HG02938 (cell line): ENCODE data around the gene TEX22.

Experiments used
- ATAC-seq: cut with Tn5 transposase; IDR thresholded peaks from one replicate; pipeline ENCODE4 v1.9.1; 2021; ENCODE audit warnings: mild to moderate bottlenecking, moderate library complexity; ENCODE audit not compliant: unreplicated experiment

The TEX22 gene

GRCh38 chr14:105420101-105420973 is 22.0 kb downstream of the TEX22 start:
- no peak for ATAC-seq

- ATAC-seq: no peak
Observed at GRCh38 chr14:105420974-105421674, 22.8 kb downstream of the TEX22 start.

DNA sequence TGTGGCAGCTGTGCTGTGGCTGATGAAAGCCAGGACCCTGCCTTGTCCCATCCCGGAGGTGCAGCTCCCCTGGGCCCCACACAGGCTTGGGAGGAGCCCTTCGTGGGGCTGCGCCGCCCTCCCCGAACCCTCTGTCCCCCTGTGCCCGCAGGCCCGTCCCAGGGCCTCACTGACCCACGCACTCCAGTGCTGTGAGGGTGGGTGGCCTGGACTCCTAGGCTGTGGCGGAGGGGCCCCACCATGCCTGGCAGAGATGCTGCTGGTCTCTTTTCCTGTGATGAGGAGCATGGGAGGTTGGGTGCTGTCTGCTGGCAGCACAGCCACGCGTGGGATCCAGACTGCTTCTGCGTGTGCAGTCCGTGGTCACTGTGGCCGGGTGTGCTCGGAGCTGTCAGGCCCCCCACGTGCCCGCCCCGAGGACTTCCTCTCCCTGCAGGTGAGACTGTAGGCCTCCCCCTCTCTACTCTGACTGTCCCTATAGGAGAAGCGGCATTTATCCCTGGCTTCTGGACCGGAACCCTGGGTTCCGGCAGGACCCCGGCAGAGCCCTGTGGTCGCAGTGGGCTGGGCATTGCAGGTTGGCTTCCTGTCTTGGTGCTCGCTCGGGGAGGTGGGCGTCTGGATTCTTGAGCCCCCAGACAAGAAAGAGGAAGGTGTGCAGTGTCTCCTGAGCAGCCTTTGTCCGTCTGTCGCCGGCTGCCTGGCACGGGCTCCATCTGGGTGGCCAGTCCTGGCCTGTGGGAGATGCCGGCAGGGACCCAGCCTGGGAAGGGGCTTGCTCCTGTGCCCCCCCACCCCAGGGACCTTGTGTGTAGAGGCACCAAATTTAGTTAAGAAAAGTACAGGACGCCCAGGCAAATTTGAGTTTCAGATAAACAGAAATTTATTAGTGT is 23.6 kb downstream of the TEX22 start:
- ATAC-seq: no peak

GRCh38 chr14:105422695-105423487 is 24.6 kb downstream of the TEX22 start:
- ATAC-seq: no peak

DNA sequence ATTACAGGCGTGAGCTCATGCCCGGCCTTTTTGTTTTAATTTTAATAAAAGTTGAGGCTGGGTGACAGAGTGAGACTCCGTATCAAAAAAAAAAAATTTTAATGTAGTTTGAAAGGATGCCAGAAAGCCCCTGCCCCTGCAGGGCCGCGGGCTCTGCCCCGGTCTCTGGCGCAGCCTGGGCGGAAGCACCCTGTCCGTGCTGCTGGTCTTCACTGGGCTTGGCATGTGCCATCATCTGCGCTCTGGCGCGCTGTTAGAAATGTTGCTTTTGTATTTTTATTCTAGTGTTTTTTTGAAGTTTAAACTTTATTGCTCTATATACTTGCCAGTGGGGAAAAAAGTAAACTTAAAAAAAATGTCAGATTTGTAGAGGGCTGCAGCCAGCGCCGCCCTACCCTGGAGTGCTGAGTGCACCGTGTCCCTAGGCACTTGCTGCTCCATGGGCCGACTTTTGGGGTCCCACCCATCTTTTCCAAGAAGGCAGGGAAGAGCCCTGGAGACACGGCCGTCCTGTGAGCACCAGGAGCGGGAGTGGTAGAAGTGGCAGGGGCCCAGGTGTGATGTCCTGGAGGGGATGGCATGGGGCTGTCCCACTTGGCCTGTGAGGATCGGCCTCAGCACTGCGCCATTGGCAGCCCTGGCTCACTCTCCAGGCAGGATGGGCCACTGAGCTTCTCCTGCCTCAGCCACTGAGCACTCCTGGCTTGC is 25.3 kb downstream of the TEX22 start:
- ATAC-seq: no peak

- ATAC-seq: no peak
Observed at GRCh38 chr14:105424861-105425260, 26.5 kb downstream of the TEX22 start.

DNA sequence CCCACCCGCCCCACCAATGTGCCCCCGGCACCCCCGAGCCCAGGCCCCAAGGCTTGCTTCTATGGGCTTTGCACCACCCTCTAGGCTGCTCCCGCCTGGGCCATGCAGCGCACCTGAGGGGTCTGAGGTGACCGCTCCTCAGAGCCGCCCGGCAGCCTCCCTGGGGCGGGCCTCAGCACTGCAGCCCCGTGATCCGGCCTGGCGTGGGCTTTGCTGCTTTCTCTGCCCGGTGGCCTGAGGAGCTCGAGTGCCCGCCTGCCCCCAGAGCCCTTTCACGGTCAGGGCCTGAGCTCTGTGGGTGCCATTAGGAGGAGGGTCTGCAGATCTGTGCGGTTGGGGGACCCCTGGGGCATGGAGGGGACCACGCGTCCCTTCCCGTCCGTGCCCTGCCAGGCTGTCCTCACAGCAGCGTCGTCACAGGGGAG is 27.5 kb downstream of the TEX22 start:
- ATAC-seq: no peak

DNA sequence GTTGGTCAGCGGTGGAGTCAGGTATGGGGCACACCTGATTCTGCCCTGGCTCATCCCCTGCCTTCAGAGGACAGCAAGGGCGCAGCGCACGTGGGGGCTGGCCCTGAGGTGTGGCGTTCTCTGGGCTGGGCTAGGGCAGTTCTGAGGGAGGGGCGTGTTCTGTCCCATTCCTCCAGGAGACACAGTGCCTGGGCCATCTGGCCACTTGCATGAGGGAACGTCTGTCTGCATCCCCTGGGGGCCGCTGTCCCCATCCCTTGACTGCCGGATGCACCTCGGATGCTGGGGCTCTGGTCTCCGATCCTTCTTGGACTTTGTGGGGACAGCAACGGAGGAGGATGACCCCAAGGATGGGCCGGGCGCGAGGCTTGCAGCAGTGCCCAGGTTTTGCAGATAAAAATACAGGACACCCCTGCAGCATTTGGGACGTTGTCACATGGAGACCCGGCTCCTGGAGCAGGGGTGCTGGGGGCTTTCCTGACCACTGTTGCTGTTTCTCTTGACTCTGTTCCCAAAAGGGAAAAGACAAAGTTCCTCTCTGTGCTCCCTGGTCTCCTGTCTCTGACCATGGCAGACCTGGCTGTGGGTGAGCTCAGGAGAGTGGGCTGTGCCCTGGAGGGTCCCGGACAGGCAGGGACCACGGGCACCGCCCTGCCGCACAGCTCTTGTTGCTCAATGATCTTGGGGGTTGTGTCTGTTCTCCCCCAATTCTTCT is 28.2 kb downstream of the TEX22 start:
- no peak for ATAC-seq

GRCh38 chr14:105427412-105427811 is 29.1 kb downstream of the TEX22 start:
- ATAC-seq: no peak

DNA sequence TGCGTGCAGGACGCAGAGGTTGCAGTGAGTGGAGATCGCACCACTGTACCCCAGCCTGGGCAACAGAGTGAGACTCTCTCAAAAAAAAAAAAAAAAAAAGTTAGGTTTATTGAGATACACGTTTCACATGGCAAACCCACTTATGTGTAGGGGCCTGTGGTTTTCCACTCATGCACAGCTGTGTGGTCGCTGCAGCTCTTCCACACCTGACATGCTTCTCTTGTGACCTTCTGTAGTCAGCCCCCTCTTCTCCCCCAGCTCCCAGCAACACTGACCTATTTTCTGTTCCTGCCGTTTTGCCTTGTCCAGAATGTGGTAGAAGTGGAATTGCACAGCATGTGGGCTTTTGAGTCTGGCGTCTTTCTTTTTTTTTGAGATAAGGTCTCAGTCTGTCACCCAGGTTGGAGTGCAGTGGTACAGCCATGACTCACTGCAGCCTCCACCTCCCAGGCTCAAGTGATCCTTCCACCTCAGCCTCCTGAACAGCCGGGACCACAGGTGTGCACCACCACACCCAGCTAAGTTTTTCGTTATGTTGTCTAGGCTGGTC is 29.7 kb downstream of the TEX22 start:
- no peak for ATAC-seq

- ATAC-seq: no peak
Observed at GRCh38 chr14:105430042-105430441, 31.7 kb downstream of the TEX22 start.

DNA sequence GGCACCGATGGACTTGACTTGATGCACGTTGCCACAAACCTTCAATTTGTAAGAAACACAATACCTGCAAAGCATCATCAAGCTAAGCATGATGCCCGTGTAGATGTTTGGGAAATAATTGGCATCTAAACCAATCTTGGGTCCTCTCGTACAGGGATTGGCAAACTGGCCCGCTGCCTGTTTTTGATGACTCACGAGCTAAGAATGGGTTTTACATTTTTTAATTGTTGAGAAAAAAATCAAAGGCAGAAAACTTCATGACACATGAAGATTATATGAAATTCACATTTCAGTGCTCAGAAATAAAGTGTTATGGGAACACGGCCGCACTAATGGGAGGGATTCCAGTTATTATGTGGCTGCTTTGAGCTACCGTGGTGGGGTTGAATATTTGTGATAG is 32.2 kb downstream of the TEX22 start:
- ATAC-seq: no peak

DNA sequence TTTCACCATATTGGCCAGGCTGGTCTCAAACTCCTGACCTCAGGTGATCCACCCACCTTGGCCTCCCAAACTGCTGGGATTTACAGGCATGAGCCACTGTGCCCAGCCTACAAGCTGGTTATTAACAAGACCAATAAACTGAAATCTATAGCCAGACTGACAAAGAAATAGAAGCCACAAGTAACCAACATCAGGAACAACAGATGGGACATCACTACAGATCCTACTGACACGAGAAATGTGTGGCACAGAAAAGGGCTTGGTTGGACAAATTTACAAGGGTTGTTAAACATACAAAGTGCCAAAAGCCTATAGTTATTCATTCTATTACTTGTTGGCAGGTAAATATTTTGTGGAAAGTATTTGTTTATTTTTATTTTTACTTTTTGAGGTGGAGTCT is 32.9 kb downstream of the TEX22 start:
- no peak for ATAC-seq

DNA sequence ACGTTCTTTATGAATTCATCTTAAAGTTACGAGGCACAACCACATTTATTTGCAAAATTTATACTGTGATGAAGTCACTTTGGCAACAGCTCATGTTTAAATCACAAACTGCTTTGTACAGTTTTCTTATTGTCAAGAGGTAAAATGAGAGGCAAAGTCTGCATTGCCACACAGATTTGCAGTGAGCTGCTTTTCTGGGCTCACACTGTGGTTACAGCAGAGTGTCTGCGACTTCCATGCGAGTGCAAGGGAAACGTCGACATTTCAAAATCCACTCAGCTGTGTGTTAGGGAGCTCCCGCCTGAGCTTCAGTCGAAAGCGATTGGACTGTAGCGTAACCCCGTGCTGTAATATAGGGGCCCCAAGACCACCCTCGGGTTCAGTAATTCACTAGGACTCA is 34.3 kb downstream of the TEX22 start:
- no peak for ATAC-seq

DNA sequence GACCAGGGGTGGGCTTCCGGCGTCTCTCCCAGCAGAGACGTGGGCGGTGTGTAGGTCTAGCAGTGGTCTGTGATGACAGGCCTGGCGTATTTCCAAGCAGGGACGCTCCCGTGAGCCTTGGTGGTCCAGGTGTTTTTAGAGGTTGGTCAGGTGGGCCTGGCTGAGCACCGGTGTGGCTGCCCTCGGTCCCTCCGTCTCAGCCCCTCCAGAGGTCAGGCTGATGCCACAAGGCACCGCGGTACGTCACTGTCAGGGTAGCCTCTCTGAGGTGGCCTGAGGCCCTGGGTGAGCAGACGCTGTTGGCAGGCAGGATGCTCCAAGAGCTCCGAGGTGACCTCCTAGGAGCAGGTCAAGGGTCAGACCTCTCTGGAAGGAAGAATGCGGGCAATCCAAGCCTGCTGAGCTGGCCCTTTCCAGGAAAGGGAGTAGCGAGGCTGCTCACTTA is 34.8 kb downstream of the TEX22 start:
- no peak for ATAC-seq

GRCh38 chr14:105436402-105436801 is 38.1 kb downstream of the TEX22 start:
- no peak for ATAC-seq

DNA sequence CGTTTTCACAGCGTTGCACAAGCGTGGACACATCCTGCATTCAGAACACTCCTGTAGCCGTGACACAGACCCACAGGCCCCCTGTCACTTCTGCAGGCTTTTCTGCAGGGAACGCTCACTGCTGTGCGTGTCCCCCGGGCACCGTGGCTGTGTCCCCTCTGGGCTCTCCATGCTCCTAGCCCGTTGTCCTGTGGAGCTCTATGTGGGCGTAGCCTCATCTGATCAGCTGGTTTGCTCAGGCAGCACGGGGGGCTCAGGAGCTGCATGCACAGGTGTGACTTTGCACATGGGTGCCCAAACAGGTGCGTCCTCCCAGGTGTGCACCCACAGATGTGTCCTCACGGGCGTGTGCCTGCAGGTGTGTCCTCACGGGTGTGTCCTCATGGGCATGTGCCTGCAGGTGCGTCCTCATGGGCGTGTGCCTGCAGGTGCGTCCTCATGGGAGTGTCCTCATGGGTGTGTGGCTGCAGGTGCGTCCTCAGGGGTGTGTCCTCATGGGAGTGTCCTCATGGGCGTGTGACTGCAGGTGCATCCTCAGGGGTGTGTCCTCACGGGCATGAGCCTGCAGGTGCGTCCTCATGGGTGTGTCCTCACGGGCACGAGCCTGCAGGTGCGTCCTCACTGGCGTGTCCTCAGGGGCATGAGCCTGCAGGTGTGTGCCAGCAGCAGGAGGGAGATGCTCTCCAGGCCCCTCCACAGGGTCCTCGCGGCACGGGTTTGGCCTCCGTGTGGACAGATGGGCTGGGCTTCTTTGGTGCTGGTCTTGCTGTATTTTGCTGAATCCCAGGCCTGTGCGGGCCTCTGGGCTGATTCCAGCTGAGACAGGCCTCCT is 38.8 kb downstream of the TEX22 start:
- ATAC-seq: no peak
